Naive thymus-derived CD8-positive, alpha-beta T cell (primary cell): ENCODE results near the gene AOC1. TPM values are rescaled to one million over a fixed set of nuclear protein-coding genes. Genes with fewer than 3 reads are reported as not detected.

Experiments
- ATAC-seq, 2 donors: fragments of 150-1000 bp; cut with Tn5 transposase in 1 of 2; sonication (Bioruptor Pico), chemical (Tn5 transposase) in 1 of 2; 1 replicate in 1 of 2; 2 replicates in 1 of 2; pipeline ENCODE4 v1.10.0; 2021; ENCODE audit warnings: mild to moderate bottlenecking in 2 of 2, moderate library complexity in 2 of 2
- POLR2A ChIA-PET: fragments of 350-600 bp; sonication (Branson Sonifier 250); formaldehyde crosslinking; loops from one replicate; lab custom pipeline; 2021; ENCODE audit warnings: antibody characterized with exemption; lab: Charles Lee
- DNase-seq, 10 donors: peaks; one replicate each; pipeline versions ENCODE4 v3.0.0 to v3.0.0-alpha.2; 2020 to 2022
- H3K27ac Mint-ChIP-seq, 10 donors: one replicate each; pipeline ENCODE4 v1.8.0; 2020 to 2022; ENCODE audit warnings: mild to moderate bottlenecking in 10 of 10, mixed read lengths in 10 of 10, moderate library complexity in 4 of 10, inconsistent platforms in 1 of 10
- H3K27me3 Mint-ChIP-seq, 5 donors: one replicate each; pipeline ENCODE4 v1.8.0; 2021 to 2022; ENCODE audit warnings: mixed read lengths in 5 of 5
- H3K36me3 Mint-ChIP-seq, 3 donors: one replicate each; pipeline ENCODE4 v1.8.0; 2020 to 2022; ENCODE audit warnings: mixed read lengths in 3 of 3, mild to moderate bottlenecking in 2 of 3, inconsistent platforms in 1 of 3
- H3K4me1 Mint-ChIP-seq, 4 donors: one replicate each; pipeline ENCODE4 v1.8.0; 2021 to 2022; ENCODE audit warnings: mixed read lengths in 4 of 4
- H3K4me3 Mint-ChIP-seq, 10 donors: one replicate each; pipeline ENCODE4 v1.8.0; 2020 to 2022; ENCODE audit warnings: mild to moderate bottlenecking in 10 of 10, mixed read lengths in 10 of 10, moderate library complexity in 6 of 10, inconsistent platforms in 1 of 10
- H3K9me3 Mint-ChIP-seq, 9 donors: one replicate each; pipeline ENCODE4 v1.8.0; 2020 to 2022; ENCODE audit warnings: mixed read lengths in 9 of 9, mild to moderate bottlenecking in 3 of 9, inconsistent platforms in 1 of 9, moderate library complexity in 1 of 9
- polyA plus RNA-seq, 3 donors: library from polyadenylated mRNA; unstranded; fragments of 300-500 nt; fragmentation: Illumina TruSeq; gene quantifications; one replicate each; pipeline ENCODE4 v1.2.3, GENCODE V29; 2021
- total RNA-seq, 8 experiments: library from RNA in 2 of 8; stranded (reverse) in 2 of 8; gene quantifications; one replicate each; pipeline ENCODE4 v1.2.3 and lab custom pipeline; 2021 to 2026

AOC1 gene
- total and polyA plus RNA-seq, 5 experiments from 2014 or later: not detected

- ATAC-seq (no peak), DNase-seq (no peak)
- Mint-ChIP-seq H3K27me3 (peaks cover 3 to 10% (median 4%) of the 10 kb centered on the region in 5 donors), H3K4me1 (peaks cover 0 to 1% (median 0%) of the 10 kb centered on the region in 4 donors), H3K27ac (no peak overlapping the region), H3K4me3 (no peak overlapping the region), H3K9me3 (no peaks in the 10 kb centered on the region), H3K36me3 (no peaks in the 10 kb centered on the region)
- POLR2A ChIA-PET: no interaction called here
Observed at GRCh38 chr7:150838965-150839650, 13.2 kb upstream of the AOC1 start.

GRCh38 chr7:150842018-150842417 is 10.3 kb upstream of the AOC1 start:
- Mint-ChIP-seq H3K9me3 (no peaks in the 10 kb centered on the region), H3K4me1 (peaks cover 0 to 1% (median 0%) of the 10 kb centered on the region in 4 donors), H3K27me3 (peaks cover 0 to 2% (median 0%) of the 10 kb centered on the region in 5 donors), H3K27ac (no peak overlapping the region), H3K4me3 (no peak overlapping the region), H3K36me3 (no peaks in the 10 kb centered on the region)
- ATAC-seq: no peak
- no peak for DNase-seq
- POLR2A ChIA-PET: no interaction called here

GRCh38 chr7:150842716-150843115 is 9.6 kb upstream of the AOC1 start:
- Mint-ChIP-seq H3K4me3 (no peak overlapping the region), H3K36me3 (no peaks in the 10 kb centered on the region), H3K27me3 (peaks cover 0 to 4% (median 0%) of the 10 kb centered on the region in 5 donors), H3K9me3 (no peaks in the 10 kb centered on the region), H3K4me1 (peaks cover 0 to 1% (median 0%) of the 10 kb centered on the region in 4 donors), H3K27ac (no peak overlapping the region)
- POLR2A ChIA-PET: no interaction called here
- ATAC-seq: no peak
- peak in 1 of 10 donors; percentile 48 for DNase-seq

GRCh38 chr7:150845421-150845861 is 6.9 kb upstream of the AOC1 start:
- peak overlapping the region in 1 of 10 donors; percentile 73 for H3K27ac Mint-ChIP-seq
- POLR2A ChIA-PET: no interaction called here
- no peaks in the 10 kb centered on the region for H3K36me3 Mint-ChIP-seq
- peaks cover 0 to 4% (median 0%) of the 10 kb centered on the region in 5 donors for H3K27me3 Mint-ChIP-seq
- peak in 1 of 10 donors; percentile 35 for DNase-seq
- no peaks in the 10 kb centered on the region for H3K9me3 Mint-ChIP-seq
- H3K4me3 Mint-ChIP-seq: no peak overlapping the region
- H3K4me1 Mint-ChIP-seq: peaks cover 0 to 2% (median 0%) of the 10 kb centered on the region in 4 donors
- no peak for ATAC-seq

DNA sequence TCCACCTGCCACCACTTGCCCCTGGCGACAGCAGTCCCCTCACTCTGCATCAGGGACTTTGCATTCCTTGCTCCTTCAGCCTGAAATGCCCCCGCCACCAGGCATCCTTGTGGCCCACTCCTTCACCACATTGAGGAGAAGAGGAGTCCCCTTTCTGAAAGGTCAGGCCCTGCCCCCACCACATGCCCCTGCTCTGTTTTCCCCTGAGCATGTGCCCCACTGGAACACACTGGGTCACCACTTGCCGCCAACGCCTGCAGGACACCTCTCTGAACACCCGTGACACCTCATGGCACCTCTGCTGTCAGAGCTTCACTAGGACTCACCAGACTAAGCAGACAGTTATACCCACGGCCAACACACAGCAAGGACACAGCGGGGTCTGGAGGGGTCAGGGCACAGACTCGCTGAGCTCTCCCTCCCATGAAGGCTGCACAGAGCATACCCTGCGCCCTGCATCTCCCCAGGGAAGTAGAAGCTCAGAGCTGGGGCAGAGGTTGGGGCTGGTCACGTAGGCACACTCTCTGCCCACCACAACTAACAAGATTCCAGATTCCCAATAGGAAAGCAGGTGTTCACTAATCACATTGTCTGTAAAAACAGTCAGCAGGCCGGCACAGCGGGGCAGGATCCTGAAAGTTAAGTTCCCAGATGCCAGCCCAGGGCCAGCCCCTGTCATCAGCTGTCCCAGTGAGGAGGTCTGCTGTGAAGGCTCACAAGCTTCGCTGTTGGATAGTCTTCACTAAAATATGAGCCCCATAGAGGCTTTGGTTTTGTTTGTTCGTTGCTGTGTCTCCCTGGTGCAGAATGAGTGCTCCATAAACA is 5.8 kb upstream of the AOC1 start:
- no peaks in the 10 kb centered on the region for H3K9me3 Mint-ChIP-seq
- H3K4me3 Mint-ChIP-seq: no peak overlapping the region
- DNase-seq (peak in 1 of 10 donors; percentile 45), ATAC-seq (no peak)
- no peaks in the 10 kb centered on the region for H3K36me3 Mint-ChIP-seq
- peak overlapping the region in 1 of 10 donors; percentile 4 for H3K27ac Mint-ChIP-seq
- H3K4me1 Mint-ChIP-seq: peaks cover 0 to 2% (median 0%) of the 10 kb centered on the region in 4 donors
- POLR2A ChIA-PET: no interaction called here
- peaks cover 7 to 11% (median 8%) of the 10 kb centered on the region in 5 donors for H3K27me3 Mint-ChIP-seq

GRCh38 chr7:150847536-150847935 is 4.8 kb upstream of the AOC1 start:
- POLR2A ChIA-PET: no interaction called here
- ATAC-seq (no peak), DNase-seq (no peak)
- H3K27ac Mint-ChIP-seq: no peak overlapping the region
- no peak overlapping the region for H3K4me3 Mint-ChIP-seq
- H3K9me3 Mint-ChIP-seq: no peaks in the 10 kb centered on the region
- H3K27me3 Mint-ChIP-seq: peaks cover 7 to 19% (median 18%) of the 10 kb centered on the region in 5 donors
- H3K36me3 Mint-ChIP-seq: no peaks in the 10 kb centered on the region
- peaks cover 0 to 7% (median 6%) of the 10 kb centered on the region in 4 donors for H3K4me1 Mint-ChIP-seq

DNA sequence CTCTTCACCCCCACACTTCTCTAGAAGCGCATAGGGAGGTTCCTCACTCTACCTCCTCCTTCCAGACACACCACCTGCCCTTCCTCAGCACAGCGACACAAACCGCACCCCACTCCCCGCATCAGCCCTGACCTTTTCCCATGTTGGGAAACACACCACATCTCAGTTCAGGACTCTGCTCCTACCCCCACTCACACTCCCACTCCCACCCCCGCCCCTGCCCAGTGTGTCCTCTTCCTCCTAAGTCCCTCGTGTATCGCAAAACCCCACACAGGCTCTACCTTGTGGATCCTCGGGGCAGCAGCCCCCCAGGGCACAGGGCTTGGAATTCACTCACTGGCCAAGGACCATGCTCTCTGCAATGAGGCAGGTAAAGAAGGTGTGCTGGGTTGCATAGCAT is 4.2 kb upstream of the AOC1 start:
- no peak overlapping the region for H3K27ac Mint-ChIP-seq
- no peaks in the 10 kb centered on the region for H3K36me3 Mint-ChIP-seq
- POLR2A ChIA-PET: no interaction called here
- DNase-seq: peak in 1 of 10 donors; percentile 31
- peaks cover 0 to 8% (median 7%) of the 10 kb centered on the region in 4 donors for H3K4me1 Mint-ChIP-seq
- H3K4me3 Mint-ChIP-seq: no peak overlapping the region
- H3K27me3 Mint-ChIP-seq: peaks cover 11 to 25% (median 23%) of the 10 kb centered on the region in 5 donors
- no peaks in the 10 kb centered on the region for H3K9me3 Mint-ChIP-seq
- no peak for ATAC-seq

GRCh38 chr7:150848561-150849115 is 3.7 kb upstream of the AOC1 start:
- ATAC-seq: no peak
- Mint-ChIP-seq H3K36me3 (no peaks in the 10 kb centered on the region), H3K27me3 (peaks cover 11 to 26% (median 23%) of the 10 kb centered on the region in 5 donors), H3K27ac (no peak overlapping the region), H3K4me1 (peaks cover 0 to 8% (median 7%) of the 10 kb centered on the region in 4 donors), H3K4me3 (no peak overlapping the region), H3K9me3 (no peaks in the 10 kb centered on the region)
- no peak for DNase-seq
- POLR2A ChIA-PET: no interaction called here

- peaks cover 0 to 8% (median 7%) of the 10 kb centered on the region in 4 donors for H3K4me1 Mint-ChIP-seq
- POLR2A ChIA-PET: no interaction called here
- DNase-seq: peak in 1 of 10 donors; percentile 24
Observed at GRCh38 chr7:150849204-150849775, 3.0 kb upstream of the AOC1 start.

DNA sequence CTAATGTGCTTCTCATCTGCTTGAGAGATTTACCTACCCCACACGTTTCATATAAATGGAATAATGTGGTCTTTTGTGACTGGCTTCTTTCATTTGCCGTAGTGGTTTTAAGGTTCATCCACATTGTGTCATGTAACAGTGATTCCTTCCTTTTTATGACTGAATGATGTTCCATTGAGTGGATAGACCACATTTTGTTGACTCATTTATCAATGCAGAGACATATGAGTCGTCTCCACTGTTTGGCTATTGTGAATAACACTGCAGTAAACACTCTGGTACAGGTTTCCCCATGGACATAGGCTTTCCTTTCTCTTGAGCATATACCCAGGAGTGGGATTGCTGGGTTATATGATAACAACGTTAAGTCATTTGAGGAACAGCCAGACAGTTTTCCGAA is 2.0 kb upstream of the AOC1 start:
- H3K27ac Mint-ChIP-seq: peak overlapping the region in 1 of 10 donors; percentile 3
- no peaks in the 10 kb centered on the region for H3K36me3 Mint-ChIP-seq
- DNase-seq (no peak), ATAC-seq (no peak)
- no peaks in the 10 kb centered on the region for H3K9me3 Mint-ChIP-seq
- H3K27me3 Mint-ChIP-seq: peaks cover 11 to 30% (median 23%) of the 10 kb centered on the region in 5 donors
- POLR2A ChIA-PET: no interaction called here
- H3K4me3 Mint-ChIP-seq: no peak overlapping the region
- peaks cover 0 to 8% (median 7%) of the 10 kb centered on the region in 4 donors for H3K4me1 Mint-ChIP-seq

More at GRCh38 chr7:150849204-150849775, 3.0 kb upstream of the AOC1 start:
- no peaks in the 10 kb centered on the region for H3K36me3 Mint-ChIP-seq
- H3K27ac Mint-ChIP-seq: no peak overlapping the region
- ATAC-seq: no peak
- no peaks in the 10 kb centered on the region for H3K9me3 Mint-ChIP-seq
- no peak overlapping the region for H3K4me3 Mint-ChIP-seq
- peaks cover 11 to 27% (median 23%) of the 10 kb centered on the region in 5 donors for H3K27me3 Mint-ChIP-seq

GRCh38 chr7:150851492-150852370 is 586 bp upstream of the AOC1 start:
- no peak overlapping the region for H3K4me3 Mint-ChIP-seq
- H3K4me1 Mint-ChIP-seq: peaks cover 0 to 10% (median 7%) of the 10 kb centered on the region in 4 donors
- DNase-seq (peak in 1 of 10 donors; percentile 31), ATAC-seq (no peak)
- POLR2A ChIA-PET: no interaction called here
- no peaks in the 10 kb centered on the region for H3K36me3 Mint-ChIP-seq
- no peaks in the 10 kb centered on the region for H3K9me3 Mint-ChIP-seq
- peaks cover 15 to 38% (median 32%) of the 10 kb centered on the region in 5 donors for H3K27me3 Mint-ChIP-seq
- H3K27ac Mint-ChIP-seq: no peak overlapping the region
